CMK (cell line): ENCODE measurements around the gene GLYR1.

ENCODE experiments used
- DNase-seq: peaks from one replicate; pipeline ENCODE4 v3.0.0-alpha.2; 2010; ENCODE audit warnings: low read depth

The GLYR1 gene

GRCh38 chr16:4879049-4879448, 32.0 kb upstream of the GLYR1 start:
- DNase-seq = no peak

GRCh38 chr16:4877380-4877685, 30.2 kb upstream of the GLYR1 start:
- DNase-seq = no peak

GRCh38 chr16:4876646-4877379, 29.7 kb upstream of the GLYR1 start:
- no peak for DNase-seq

- no peak for DNase-seq
These were observed 27.6 kb upstream of the GLYR1 start for GRCh38 chr16:4874666-4875065.

GRCh38 chr16:4873091-4873490, 26.0 kb upstream of the GLYR1 start:
- no peak for DNase-seq

GRCh38 chr16:4871071-4871470, 24.0 kb upstream of the GLYR1 start:
- DNase-seq = no peak

GRCh38 chr16:4870138-4870671, 23.1 kb upstream of the GLYR1 start:
- no peak for DNase-seq

- DNase-seq = no peak
These were observed 22.2 kb upstream of the GLYR1 start for GRCh38 chr16:4869147-4869805.

- DNase-seq = no peak
These were observed 21.4 kb upstream of the GLYR1 start for GRCh38 chr16:4868535-4868934.

GRCh38 chr16:4868026-4868425, 20.9 kb upstream of the GLYR1 start:
- no peak for DNase-seq

GRCh38 chr16:4866586-4866985, 19.5 kb upstream of the GLYR1 start:
- no peak for DNase-seq

- no peak for DNase-seq
These were observed 18.3 kb upstream of the GLYR1 start for GRCh38 chr16:4865231-4865860.

- DNase-seq = no peak
These were observed 17.6 kb upstream of the GLYR1 start for GRCh38 chr16:4864728-4865127.

GRCh38 chr16:4862639-4863038, 15.6 kb upstream of the GLYR1 start:
- DNase-seq = no peak

- DNase-seq = no peak
These were observed 13.7 kb upstream of the GLYR1 start for GRCh38 chr16:4860727-4861342.

- DNase-seq = no peak
These were observed 12.8 kb upstream of the GLYR1 start for GRCh38 chr16:4859900-4860255.

GRCh38 chr16:4859190-4859899, 12.3 kb upstream of the GLYR1 start:
- DNase-seq = no peak

GRCh38 chr16:4855804-4856203, 8.7 kb upstream of the GLYR1 start:
- no peak for DNase-seq

- DNase-seq = no peak
These were observed 8.3 kb upstream of the GLYR1 start for GRCh38 chr16:4855371-4855770.

- DNase-seq = no peak
These were observed 5.3 kb upstream of the GLYR1 start for GRCh38 chr16:4852221-4852872.

GRCh38 chr16:4850211-4850610, 3.1 kb upstream of the GLYR1 start:
- no peak for DNase-seq
